ENCODE results near the gene IGF2R.
"Not testable (repeated sequence)": the region's sequence is repeated elsewhere in the genome, so short reads cannot be mapped to it uniquely, and the experiment has no call there.

The IGF2R gene

GRCh38 chr6:159968295-159969203 is at the start of gene IGF2R:
TSS of gene IGF2R (plus strand) at chr6:159969082. CDS start at chr6:159969247, 165 bp downstream.
- peak; percentile 98 for DNase-seq (ENCODE audit: low spot score)

DNA sequence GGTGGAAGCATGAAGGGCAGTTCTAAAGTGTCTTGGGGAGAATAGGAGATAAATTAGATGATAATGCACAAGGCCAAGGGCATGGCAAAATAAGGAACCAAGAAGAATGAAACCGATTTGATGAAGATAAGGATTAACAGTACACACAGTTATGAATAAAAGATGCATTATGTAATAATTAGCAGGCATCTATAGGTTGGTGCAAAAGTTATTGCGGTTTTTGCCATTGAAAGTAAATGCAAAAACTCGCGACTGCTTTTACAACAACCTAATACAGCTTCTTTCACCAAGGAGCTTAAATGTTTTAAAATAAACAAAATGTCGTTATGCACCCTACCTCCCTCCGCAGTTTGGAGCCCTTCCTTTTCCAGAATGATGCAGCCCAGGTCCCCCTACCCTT is 49.1 kb upstream of the IGF2R start:
- DNase-seq (ENCODE audit: low spot score) = no peak

DNA sequence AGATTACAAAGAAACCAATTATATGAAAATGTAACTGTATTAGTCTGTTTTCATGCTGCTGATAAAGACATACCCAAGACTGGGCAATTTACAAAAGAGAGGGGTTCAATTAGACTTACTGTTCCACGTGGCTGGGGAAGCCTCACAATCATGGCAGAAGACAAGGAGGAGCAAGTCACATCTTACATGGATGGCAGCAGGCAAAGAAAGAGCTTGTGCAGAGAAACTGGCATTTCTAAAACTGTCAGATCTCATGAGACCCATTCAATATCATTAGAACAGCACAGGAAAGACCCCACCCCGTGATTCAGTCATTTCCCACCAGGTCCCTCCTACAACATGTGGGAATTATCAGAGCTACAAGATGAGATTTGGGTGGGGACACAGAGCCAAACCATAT is 44.7 kb upstream of the IGF2R start:
- DNase-seq (ENCODE audit: low spot score) = not testable (repeated sequence)

- DNase-seq (ENCODE audit: low spot score) = no peak
These were observed 42.2 kb upstream of the IGF2R start for GRCh38 chr6:159926542-159927203.

GRCh38 chr6:159929819-159930218 is 39.1 kb upstream of the IGF2R start:
- DNase-seq (ENCODE audit: low spot score) = no peak

DNA sequence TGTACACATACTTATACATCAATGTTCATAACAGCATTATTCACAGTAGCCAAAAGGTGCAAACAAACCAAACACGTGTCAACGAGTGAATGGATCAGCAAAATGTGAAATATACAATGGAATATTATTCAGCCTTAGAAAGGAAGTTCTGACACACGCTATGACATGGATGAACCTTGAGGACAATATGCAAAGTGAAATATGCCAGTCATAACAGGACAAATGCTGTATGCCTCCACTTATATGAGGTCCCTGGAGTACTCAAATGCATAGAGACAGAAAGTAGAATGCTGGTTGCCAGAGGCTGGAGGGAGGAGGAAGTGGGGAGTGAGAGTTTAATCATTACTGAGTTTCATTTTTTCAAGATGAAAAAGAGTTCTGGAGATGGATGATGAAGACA is 37.8 kb upstream of the IGF2R start:
- no peak for DNase-seq (ENCODE audit: low spot score)

- DNase-seq (ENCODE audit: low spot score) = no peak
These were observed 37.0 kb upstream of the IGF2R start for GRCh38 chr6:159931846-159932245.

GRCh38 chr6:159933077-159933476 is 35.8 kb upstream of the IGF2R start:
- no peak for DNase-seq (ENCODE audit: low spot score)

DNA sequence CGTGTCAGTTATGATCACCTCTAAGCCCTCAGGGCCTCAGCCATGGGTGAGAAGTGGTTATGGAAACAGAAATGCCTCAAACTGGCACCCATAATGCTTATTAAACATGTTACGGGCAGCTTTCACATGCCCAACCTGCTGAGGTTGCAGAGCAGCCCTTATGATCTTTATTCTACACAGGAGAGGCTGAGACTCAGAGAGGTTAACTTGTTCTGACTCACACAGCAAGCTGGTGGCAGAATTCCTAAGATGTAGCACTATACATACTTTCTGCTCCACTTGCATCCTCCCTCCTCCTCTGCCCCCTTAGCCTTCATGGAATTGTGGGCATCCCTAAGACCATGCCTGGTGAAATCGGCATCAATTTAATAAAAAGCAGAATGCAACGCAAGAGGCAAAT is 34.7 kb upstream of the IGF2R start:
- DNase-seq (ENCODE audit: low spot score) = no peak

- no peak for DNase-seq (ENCODE audit: low spot score)
These were observed 33.8 kb upstream of the IGF2R start for GRCh38 chr6:159935065-159935464.

- no peak for DNase-seq (ENCODE audit: low spot score)
These were observed 33.2 kb upstream of the IGF2R start for GRCh38 chr6:159935633-159936032.

GRCh38 chr6:159939591-159940016 is 29.3 kb upstream of the IGF2R start:
- DNase-seq (ENCODE audit: low spot score) = no peak

- DNase-seq (ENCODE audit: low spot score) = peak; percentile 16
These were observed 27.4 kb upstream of the IGF2R start for GRCh38 chr6:159941286-159942113.

GRCh38 chr6:159943101-159943632 is 25.7 kb upstream of the IGF2R start:
- DNase-seq (ENCODE audit: low spot score) = no peak

GRCh38 chr6:159943968-159944598 is 24.8 kb upstream of the IGF2R start:
- no peak for DNase-seq (ENCODE audit: low spot score)

DNA sequence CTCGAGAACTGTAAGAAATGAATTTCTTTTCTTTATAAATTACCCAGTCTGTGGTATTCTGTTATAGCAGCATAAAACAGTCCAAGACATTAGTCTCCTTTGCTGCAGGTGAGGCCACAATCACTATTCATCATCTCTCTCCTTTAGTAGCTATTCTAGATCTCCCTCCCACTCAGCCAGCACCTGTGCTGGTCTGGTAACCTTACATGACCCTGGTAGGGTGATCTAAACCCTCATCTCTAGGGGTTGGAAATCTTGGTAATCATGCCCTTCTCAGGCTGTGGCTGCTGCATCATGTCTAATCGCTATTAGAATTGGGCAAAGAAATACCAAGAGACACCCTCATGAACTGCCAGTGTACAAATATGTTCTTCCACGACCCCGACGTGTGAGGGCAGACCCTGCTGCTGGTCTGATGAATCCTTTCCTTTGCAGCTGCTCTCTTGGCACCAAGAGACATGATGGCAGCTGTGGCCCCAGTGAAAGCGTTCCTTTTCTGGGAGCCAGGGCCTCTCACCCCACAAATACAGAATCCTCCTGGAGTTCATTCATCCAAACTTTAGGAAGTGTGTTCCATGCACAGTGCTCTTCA is 23.0 kb upstream of the IGF2R start:
- DNase-seq (ENCODE audit: low spot score) = no peak

- DNase-seq (ENCODE audit: low spot score) = no peak
These were observed 22.0 kb upstream of the IGF2R start for GRCh38 chr6:159946912-159947311.

GRCh38 chr6:159948199-159948598 is 20.7 kb upstream of the IGF2R start:
- DNase-seq (ENCODE audit: low spot score) = no peak

- no peak for DNase-seq (ENCODE audit: low spot score)
These were observed 17.1 kb upstream of the IGF2R start for GRCh38 chr6:159951772-159952171.

DNA sequence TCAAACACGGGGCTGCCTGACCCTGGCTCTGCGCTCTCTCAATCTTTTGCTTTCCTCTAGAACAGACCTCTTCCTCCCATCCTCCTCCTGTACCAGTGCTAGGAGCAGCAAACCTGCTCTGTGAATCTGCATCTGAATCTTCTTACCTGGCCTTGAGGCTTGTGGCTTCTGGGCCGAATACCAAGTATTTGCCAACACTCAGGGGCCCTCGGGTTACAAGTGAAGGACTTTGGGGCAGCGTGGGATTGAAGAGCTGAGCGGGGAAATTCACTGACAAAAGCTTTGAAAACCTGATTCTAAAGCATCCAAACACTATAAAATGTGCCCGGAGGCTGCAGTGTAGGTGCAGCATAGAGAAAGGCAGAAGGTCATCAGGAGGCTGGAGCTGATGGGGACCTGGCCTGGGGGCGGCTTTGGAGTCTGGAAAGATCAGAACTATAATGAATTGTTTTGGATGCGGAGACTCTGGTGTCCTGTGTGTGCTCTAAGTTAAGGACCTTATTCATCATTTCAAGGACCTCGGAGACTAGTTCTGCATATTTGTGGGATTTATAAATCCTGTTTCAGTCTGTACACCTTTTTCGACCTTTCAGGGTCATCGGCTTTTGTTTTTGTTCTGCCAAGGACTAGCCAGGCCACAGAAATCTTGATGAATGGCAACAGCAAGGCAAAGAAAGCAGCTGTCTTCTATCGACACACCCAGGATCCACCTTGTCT is 16.4 kb upstream of the IGF2R start:
- no peak for DNase-seq (ENCODE audit: low spot score)

Data from HuH-7 (cell line).